ENCODE results near the gene NAA38. TPM values are rescaled to one million over a fixed set of nuclear protein-coding genes. Genes with fewer than 3 reads are reported as not detected.

The NAA38 gene
- total RNA-seq (2014; rRNA removed; shearing (Covaris generic)) (70.4 and 71.5 TPM in 2 replicates), polyA plus RNA-seq (2016; fragmentation: Nextera tagmentation; extraction: Ambion mirVana) (185 and 196 TPM in 2 replicates)

DNA sequence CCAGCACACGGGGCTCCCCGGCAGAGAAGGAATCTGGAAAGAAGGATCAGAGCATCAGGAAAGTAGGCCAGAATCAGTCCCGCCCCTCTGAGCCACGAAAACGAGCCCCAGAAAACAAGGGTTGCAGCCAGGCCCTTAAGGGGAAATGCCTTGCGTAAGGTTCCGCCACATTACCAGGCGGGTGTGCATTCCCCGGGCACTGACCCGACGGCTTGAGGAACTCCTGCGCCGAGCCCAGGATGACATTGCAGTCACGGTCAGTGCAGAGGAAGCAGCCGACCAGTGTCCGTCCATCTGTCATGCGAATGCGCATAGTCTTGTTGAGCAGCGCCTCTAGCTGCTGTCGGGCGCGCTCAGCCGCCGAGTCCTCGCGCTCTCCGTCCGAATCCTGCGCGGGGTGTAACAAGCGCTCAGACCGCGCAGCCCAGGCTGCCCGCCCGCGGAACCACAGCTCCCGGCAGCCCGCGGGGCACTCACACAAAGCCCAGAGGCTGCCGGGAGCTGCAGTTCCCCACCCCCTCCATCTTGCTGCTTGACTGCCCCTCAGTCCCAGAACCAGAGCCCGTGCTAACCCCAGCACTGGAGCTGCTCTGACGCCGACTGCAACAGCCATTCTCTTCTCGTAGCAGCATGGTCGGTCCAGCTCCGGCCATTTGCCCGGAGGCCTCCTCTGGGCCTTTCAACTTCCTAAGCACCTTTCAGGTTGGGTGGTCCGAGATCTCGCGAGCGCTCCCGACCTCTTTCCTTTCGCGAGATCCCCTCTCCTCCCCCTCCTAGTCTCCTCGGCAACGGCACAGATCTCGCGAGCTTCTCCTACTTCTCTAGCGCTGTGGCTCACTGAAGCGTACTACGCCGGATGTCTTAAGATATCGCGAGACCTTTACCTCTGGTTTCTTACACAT lies at the start of gene NAA38:
TSS of gene NAA38 (minus strand) at position 749 of the 902 bp plus-strand sequence. CDS start at position 653, 96 bp downstream.
- Histone ChIP-seq H3K27me3 (replicated peaks; ENCODE audit: insufficient read depth) (no peaks in the 10 kb centered on the region), H2AFZ (peak within 1 kb of the TSS; percentile 84), H3K9me3 (ENCODE audit: low read depth) (no peaks in the 10 kb centered on the region), H3F3A (ENCODE audit: insufficient read depth) (peaks cover 26% of the 10 kb centered on the region; the same call in 1 of the 2 replicates), H4K20me1 (ENCODE audit: insufficient read depth) (no peaks in the 10 kb centered on the region), H3K79me2 (ENCODE audit: insufficient read depth) (peaks cover 38% of the 10 kb centered on the region), H3K4me3 (peak within 1 kb of the TSS; percentile 80), H3K4me1 (ENCODE audit: insufficient read depth) (0 out of 2 replicates have a peak, but pooled peaks cover 17% of the 10 kb centered on the region), H3K4me2 (ENCODE audit: unreplicated experiment) (peak within 1 kb of the TSS; percentile 93), H3K27ac (peak within 1 kb of the TSS; percentile 88), H3K9ac (peak within 1 kb of the TSS; percentile 86), H3K36me3 (ENCODE audit: low read depth) (no peaks in the 10 kb centered on the region), H3K9me2 (ENCODE audit: insufficient read depth) (no peaks in the 10 kb centered on the region)
- TF ChIP-seq EZH2phosphoT487 (IDR thresholded peaks at IDR 0.05; ENCODE audit: insufficient read depth, low read depth) (no peak), EZH2 (IDR thresholded peaks at IDR 0.05; ENCODE audit: insufficient read depth, poor library complexity, severe bottlenecking) (no peak)
- WGBS, 2 experiments (ENCODE audit: low coverage in 1 of 2, low lambda C conversion rate in 2 of 2, missing lambda C conversion rate in 2 of 2): 0 to 2% methylated on average over 64 of the region's 64 CpGs
- DNase-seq: peak; percentile 100
- in situ Hi-C loops (cut with MboI): loop anchor here (10.0 kb wide), 1 partner anchor 112 kb away; no protein-coding TSS in a partner anchor

DNA sequence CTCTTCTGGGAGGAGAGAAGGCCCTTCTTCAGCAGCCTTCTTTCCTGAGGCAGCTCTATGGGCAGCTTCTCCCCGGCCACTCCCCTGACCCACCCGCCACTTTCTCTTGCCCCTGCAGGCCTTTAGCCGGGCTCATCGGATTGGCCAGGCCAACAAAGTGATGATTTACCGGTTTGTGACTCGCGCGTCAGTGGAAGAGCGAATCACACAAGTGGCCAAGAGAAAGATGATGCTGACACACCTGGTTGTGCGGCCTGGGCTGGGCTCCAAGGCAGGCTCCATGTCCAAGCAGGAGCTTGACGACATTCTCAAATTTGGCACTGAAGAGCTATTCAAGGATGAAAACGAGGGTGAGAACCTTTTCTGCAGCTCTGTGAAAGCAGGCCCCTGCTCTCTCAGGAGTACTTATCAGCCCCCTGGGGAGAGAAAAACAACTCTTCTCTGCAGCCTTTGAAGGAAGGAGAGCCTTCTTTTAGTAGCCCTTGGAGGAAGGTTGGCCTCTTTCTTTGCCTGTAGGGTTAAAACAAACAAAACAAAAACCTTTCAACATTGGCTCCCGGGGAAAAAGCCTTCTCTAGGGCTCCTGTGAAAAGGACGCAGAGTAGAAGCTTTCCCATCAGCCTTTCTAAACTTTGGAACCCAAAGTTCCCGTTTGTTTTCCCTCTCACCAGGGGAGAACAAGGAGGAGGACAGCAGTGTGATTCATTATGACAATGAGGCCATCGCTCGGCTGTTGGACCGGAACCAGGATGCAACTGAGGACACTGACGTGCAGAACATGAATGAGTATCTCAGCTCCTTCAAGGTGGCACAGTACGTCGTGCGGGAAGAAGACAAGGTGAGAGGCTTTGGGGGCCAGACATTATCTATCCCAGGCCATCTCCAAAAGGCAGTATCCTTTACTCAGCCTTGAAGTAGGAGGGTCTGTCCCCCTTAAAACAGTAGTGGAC lies 46.1 kb upstream of the NAA38 start:
- H3K9me3 ChIP-seq (ENCODE audit: low read depth): no peaks in the 10 kb centered on the region
- H3K9ac ChIP-seq: no peak overlapping the region
- peaks cover 36% of the 10 kb centered on the region; the same call in 1 of the 2 replicates for H3K36me3 ChIP-seq (ENCODE audit: low read depth)
- H4K20me1 ChIP-seq (ENCODE audit: insufficient read depth): no peaks in the 10 kb centered on the region
- no peak overlapping the region for H3K27ac ChIP-seq
- no peak overlapping the region for H2AFZ ChIP-seq
- no peaks in the 10 kb centered on the region for H3F3A ChIP-seq (ENCODE audit: insufficient read depth)
- no peaks in the 10 kb centered on the region for H3K79me2 ChIP-seq (ENCODE audit: insufficient read depth)
- H3K4me2 ChIP-seq (ENCODE audit: unreplicated experiment): no peak overlapping the region
- in situ Hi-C loops (cut with MboI): no loop called here
- no peak for DNase-seq
- no peaks in the 10 kb centered on the region for H3K9me2 ChIP-seq (ENCODE audit: insufficient read depth)
- no peaks in the 10 kb centered on the region for H3K4me1 ChIP-seq (ENCODE audit: insufficient read depth)
- 70 to 80% methylated on average over 22 of the region's 22 CpGs for WGBS, 2 experiments (ENCODE audit: low coverage in 1 of 2, low lambda C conversion rate in 2 of 2, missing lambda C conversion rate in 2 of 2)
- TF ChIP-seq EZH2 (IDR thresholded peaks at IDR 0.05; ENCODE audit: insufficient read depth, poor library complexity, severe bottlenecking): no peak
- TF ChIP-seq EZH2phosphoT487 (IDR thresholded peaks at IDR 0.05; ENCODE audit: insufficient read depth, low read depth): no peak
- no peaks in the 10 kb centered on the region for H3K27me3 ChIP-seq (replicated peaks; ENCODE audit: insufficient read depth)
- H3K4me3 ChIP-seq: no peak overlapping the region

DNA sequence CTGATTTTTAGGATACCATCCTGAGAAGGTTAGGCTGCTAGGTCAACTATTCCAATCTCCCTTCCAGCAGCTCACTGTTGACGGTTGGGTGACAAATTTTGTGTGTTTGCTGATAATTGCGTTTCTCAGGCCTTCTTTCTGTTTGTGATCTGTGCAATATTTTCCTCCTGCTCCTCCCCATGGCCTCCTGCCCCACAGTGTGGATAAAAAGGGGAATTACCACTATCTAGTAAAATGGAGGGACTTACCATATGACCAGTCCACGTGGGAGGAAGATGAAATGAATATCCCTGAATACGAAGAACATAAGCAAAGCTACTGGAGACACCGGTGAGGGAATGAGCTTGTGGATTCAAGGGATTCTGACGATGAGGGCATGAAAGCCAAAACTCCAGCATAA lies 40.4 kb upstream of the NAA38 start:
- Histone ChIP-seq H3K4me1 (ENCODE audit: insufficient read depth) (no peaks in the 10 kb centered on the region), H3K9me2 (ENCODE audit: insufficient read depth) (no peaks in the 10 kb centered on the region), H4K20me1 (ENCODE audit: insufficient read depth) (no peaks in the 10 kb centered on the region), H3F3A (ENCODE audit: insufficient read depth) (no peaks in the 10 kb centered on the region), H3K79me2 (ENCODE audit: insufficient read depth) (no peaks in the 10 kb centered on the region), H3K9me3 (ENCODE audit: low read depth) (no peaks in the 10 kb centered on the region), H3K4me2 (ENCODE audit: unreplicated experiment) (no peak overlapping the region), H3K27me3 (replicated peaks; ENCODE audit: insufficient read depth) (no peaks in the 10 kb centered on the region), H3K4me3 (no peak overlapping the region), H3K36me3 (ENCODE audit: low read depth) (peaks cover 27% of the 10 kb centered on the region; the same call in 1 of the 2 replicates), H3K27ac (no peak overlapping the region), H3K9ac (peak overlapping the region; percentile 32; the same call in 1 of the 2 replicates), H2AFZ (no peak overlapping the region)
- 62 to 68% methylated on average over 6 of the region's 6 CpGs for WGBS, 2 experiments (ENCODE audit: low coverage in 1 of 2, low lambda C conversion rate in 2 of 2, missing lambda C conversion rate in 2 of 2)
- in situ Hi-C loops (cut with MboI): no loop called here
- peak; percentile 69 for DNase-seq
- TF ChIP-seq EZH2phosphoT487 (IDR thresholded peaks at IDR 0.05; ENCODE audit: insufficient read depth, low read depth): no peak
- TF ChIP-seq EZH2 (IDR thresholded peaks at IDR 0.05; ENCODE audit: insufficient read depth, poor library complexity, severe bottlenecking): no peak

DNA sequence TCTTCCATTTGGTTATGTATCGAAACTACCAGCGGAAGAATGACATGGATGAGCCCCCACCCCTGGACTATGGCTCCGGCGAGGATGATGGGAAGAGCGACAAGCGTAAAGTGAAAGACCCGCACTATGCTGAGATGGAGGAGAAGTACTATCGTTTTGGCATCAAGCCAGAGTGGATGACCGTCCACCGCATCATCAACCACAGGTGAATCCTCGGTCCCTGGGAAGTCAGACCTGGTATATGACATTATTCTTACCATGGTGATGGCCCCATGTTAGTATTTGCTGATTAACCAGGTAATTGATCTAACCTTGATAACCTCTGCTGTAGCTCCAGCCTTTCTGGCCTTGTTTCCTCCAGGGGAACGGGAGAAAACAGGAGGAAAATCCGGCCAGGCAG lies 39.7 kb upstream of the NAA38 start:
- H3K4me2 ChIP-seq (ENCODE audit: unreplicated experiment): no peak overlapping the region
- no peaks in the 10 kb centered on the region for H3K4me1 ChIP-seq (ENCODE audit: insufficient read depth)
- H3K9me2 ChIP-seq (ENCODE audit: insufficient read depth): no peaks in the 10 kb centered on the region
- no peak for TF ChIP-seq EZH2phosphoT487 (IDR thresholded peaks at IDR 0.05; ENCODE audit: insufficient read depth, low read depth)
- TF ChIP-seq EZH2 (IDR thresholded peaks at IDR 0.05; ENCODE audit: insufficient read depth, poor library complexity, severe bottlenecking): no peak
- no peaks in the 10 kb centered on the region for H3K79me2 ChIP-seq (ENCODE audit: insufficient read depth)
- H4K20me1 ChIP-seq (ENCODE audit: insufficient read depth): no peaks in the 10 kb centered on the region
- no peaks in the 10 kb centered on the region for H3F3A ChIP-seq (ENCODE audit: insufficient read depth)
- no peak overlapping the region for H2AFZ ChIP-seq
- in situ Hi-C loops (cut with MboI): no loop called here
- H3K27ac ChIP-seq: no peak overlapping the region
- H3K36me3 ChIP-seq (ENCODE audit: low read depth): peaks cover 29% of the 10 kb centered on the region; the same call in 1 of the 2 replicates
- WGBS, 2 experiments (ENCODE audit: low coverage in 1 of 2, low lambda C conversion rate in 2 of 2, missing lambda C conversion rate in 2 of 2): 80 to 85% methylated on average over 13 of the region's 13 CpGs
- no peak for DNase-seq
- no peaks in the 10 kb centered on the region for H3K9me3 ChIP-seq (ENCODE audit: low read depth)
- H3K4me3 ChIP-seq: no peak overlapping the region
- H3K27me3 ChIP-seq (replicated peaks; ENCODE audit: insufficient read depth): no peaks in the 10 kb centered on the region
- peak overlapping the region; percentile 18; the same call in 1 of the 2 replicates for H3K9ac ChIP-seq
